Mesenchymal stem cell (in vitro differentiated cells and primary cell): Measurements from ENCODE around the gene OAS3.
A peak's percentile ranks its signal among the peaks of the same experiment; 100 is the strongest.

Experiments used
- DNase-seq: peaks from one replicate; pipeline ENCODE4 v3.0.0-alpha.2; 2013
- H2AFZ ChIP-seq: one replicate; pipeline ENCODE4 v1.6.1; 2013; ENCODE audit warnings: low read depth, mild to moderate bottlenecking, control low read depth, inconsistent platforms, low read length, moderate library complexity
- H2AK5ac ChIP-seq: 2 replicates; pipeline ENCODE4 v1.6.1; 2013; ENCODE audit warnings: low read length, moderate library complexity, mild to moderate bottlenecking, inconsistent platforms; ENCODE audit not compliant: severe bottlenecking
- H2BK120ac ChIP-seq: one replicate; pipeline ENCODE4 v1.6.1; 2013; ENCODE audit warnings: low read depth, mild to moderate bottlenecking, inconsistent platforms, low read length, moderate library complexity
- H2BK12ac ChIP-seq, 2 experiments: one replicate each; pipeline ENCODE4 v1.6.1; 2013; ENCODE audit warnings: inconsistent platforms in 2 of 2, low read length in 2 of 2, mild to moderate bottlenecking in 2 of 2, moderate library complexity in 2 of 2, control low read depth in 1 of 2
- H2BK15ac ChIP-seq: one replicate; pipeline ENCODE4 v1.6.1; 2013; ENCODE audit warnings: mild to moderate bottlenecking, low read depth, inconsistent platforms; ENCODE audit not compliant: poor library complexity, severe bottlenecking
- H2BK5ac ChIP-seq: 2 replicates; pipeline ENCODE4 v1.6.1; 2013; ENCODE audit warnings: low read depth, mild to moderate bottlenecking, low read length, control low read depth, inconsistent platforms; ENCODE audit not compliant: poor library complexity, severe bottlenecking
- H3K14ac ChIP-seq, 2 experiments: one replicate each; pipeline ENCODE4 v1.6.1; 2013; ENCODE audit warnings: inconsistent platforms in 2 of 2, low read length in 2 of 2, control low read depth in 1 of 2, mild to moderate bottlenecking in 1 of 2, moderate library complexity in 1 of 2
- H3K18ac ChIP-seq, 2 experiments: one replicate each; pipeline ENCODE4 v1.6.1; 2013; ENCODE audit warnings: inconsistent platforms in 2 of 2, low read length in 2 of 2, control low read depth in 1 of 2, low read depth in 1 of 2, mild to moderate bottlenecking in 1 of 2
- H3K23ac ChIP-seq, 2 experiments: one replicate each; pipeline ENCODE4 v1.6.1; 2013; ENCODE audit warnings: inconsistent platforms in 2 of 2, low read length in 2 of 2, mild to moderate bottlenecking in 2 of 2, moderate library complexity in 2 of 2, control low read depth in 1 of 2
- H3K27ac ChIP-seq: 2 replicates; pipeline ENCODE4 v1.5.1; 2013; ENCODE audit warnings: mild to moderate bottlenecking, moderate library complexity, low read length, control low read depth, inconsistent platforms; ENCODE audit not compliant: poor library complexity, severe bottlenecking
- H3K27me3 ChIP-seq, 2 experiments: 2 replicates each; pipeline versions ENCODE4 v1.6.1 to v1.7.0; 2013; ENCODE audit warnings: low read length in 2 of 2, mild to moderate bottlenecking in 2 of 2, moderate library complexity in 2 of 2, control low read depth in 1 of 2, inconsistent platforms in 1 of 2; ENCODE audit not compliant: control insufficient read depth in 1 of 2, insufficient read depth in 1 of 2
- H3K36me3 ChIP-seq, 2 experiments: 2 replicates each; pipeline versions ENCODE4 v1.6.1 to v1.7.0; 2013; ENCODE audit warnings: low read length in 2 of 2, control low read depth in 1 of 2, inconsistent platforms in 1 of 2, low read depth in 1 of 2, mild to moderate bottlenecking in 1 of 2; ENCODE audit not compliant: insufficient read depth in 2 of 2, control insufficient read depth in 1 of 2
- H3K4ac ChIP-seq, 2 experiments: one replicate each; pipeline ENCODE4 v1.6.1; 2013; ENCODE audit warnings: inconsistent platforms in 2 of 2, low read length in 2 of 2, mild to moderate bottlenecking in 2 of 2, moderate library complexity in 2 of 2, control low read depth in 1 of 2, low read depth in 1 of 2
- H3K4me1 ChIP-seq: 2 replicates; pipeline ENCODE4 v1.6.1; 2013; ENCODE audit warnings: low read depth, low read length, control low read depth; ENCODE audit not compliant: control insufficient read depth, insufficient read depth
- H3K4me2 ChIP-seq: 2 replicates; pipeline ENCODE4 v1.6.1; 2013; ENCODE audit warnings: low read length, mild to moderate bottlenecking, inconsistent platforms; ENCODE audit not compliant: poor library complexity, severe bottlenecking
- H3K4me3 ChIP-seq, 2 experiments: 2 replicates each; pipeline versions ENCODE4 v1.5.1 to v1.7.0; 2013; ENCODE audit warnings: low read length in 2 of 2, mild to moderate bottlenecking in 2 of 2, control low read depth in 1 of 2, low read depth in 1 of 2; ENCODE audit not compliant: insufficient read depth in 1 of 2
- H3K79me1 ChIP-seq: replicated peaks from 2 replicates; pipeline ENCODE4 v1.6.1; 2013; ENCODE audit warnings: mild to moderate bottlenecking, control low read depth, low read length, inconsistent platforms; ENCODE audit not compliant: poor library complexity, severe bottlenecking
- H3K9ac ChIP-seq: 2 replicates; pipeline ENCODE4 v1.7.0; 2013; ENCODE audit warnings: mild to moderate bottlenecking, low read length, moderate library complexity
- H3K9me3 ChIP-seq: 2 replicates; pipeline ENCODE4 v1.7.0; 2013; ENCODE audit warnings: mild to moderate bottlenecking, low read length; ENCODE audit not compliant: control insufficient read depth
- H4K8ac ChIP-seq: one replicate; pipeline ENCODE4 v1.6.1; 2013; ENCODE audit warnings: inconsistent platforms, mild to moderate bottlenecking, low read length, moderate library complexity
- H4K91ac ChIP-seq: one replicate; pipeline ENCODE4 v1.6.1; 2013; ENCODE audit warnings: mild to moderate bottlenecking, low read length, inconsistent platforms
- WGBS: methylation state at CpG from one replicate; pipeline ENCODE4 v1.1.7; 2013; ENCODE audit warnings: mixed read lengths; 5-methylcytosine and 5-hydroxymethylcytosine counted together

The OAS3 gene

GRCh38 chr12:112930350-112930749, 7.9 kb upstream of the OAS3 start:
- Histone ChIP-seq H3K36me3 (no peaks in the 10 kb centered on the region), H2BK120ac (no peak overlapping the region), H3K9ac (no peak overlapping the region), H2AFZ (no peak overlapping the region), H3K27ac (no peak overlapping the region), H3K4me1 (peaks cover under 1% of the 10 kb centered on the region), H3K4ac (no peak overlapping the region), H2AK5ac (no peak overlapping the region), H4K91ac (no peak overlapping the region), H2BK12ac (no peak overlapping the region), H2BK5ac (no peak overlapping the region), H3K9me3 (no peaks in the 10 kb centered on the region), H3K4me3 (no peak overlapping the region), H3K27me3 (no peaks in the 10 kb centered on the region), H3K79me1 (no peaks in the 10 kb centered on the region), H3K18ac (no peak overlapping the region), H2BK15ac (no peak overlapping the region), H3K4me2 (no peak overlapping the region), H3K23ac (no peak overlapping the region), H3K14ac (peak overlapping the region in 1 of 2 experiments; percentile 3), H4K8ac (no peak overlapping the region)
- no peak for DNase-seq
- WGBS = 92% methylated on average over 2 of the region's 2 CpGs

- H3K4me1 ChIP-seq = no peaks in the 10 kb centered on the region
- H3K27me3 ChIP-seq = no peaks in the 10 kb centered on the region
- H3K14ac ChIP-seq = no peak overlapping the region
- no peaks in the 10 kb centered on the region for H3K36me3 ChIP-seq
- H4K91ac ChIP-seq = no peak overlapping the region
- H3K4ac ChIP-seq = no peak overlapping the region
- no peak overlapping the region for H3K4me3 ChIP-seq
- H4K8ac ChIP-seq = no peak overlapping the region
- H3K79me1 ChIP-seq = no peaks in the 10 kb centered on the region
- H2BK120ac ChIP-seq = no peak overlapping the region
- no peak overlapping the region for H2BK5ac ChIP-seq
- no peak overlapping the region for H3K4me2 ChIP-seq
- DNase-seq = no peak
- no peak overlapping the region for H2AFZ ChIP-seq
- no peak overlapping the region for H3K9ac ChIP-seq
- no peak overlapping the region for H3K27ac ChIP-seq
- no peak overlapping the region for H2BK12ac ChIP-seq
- no peak overlapping the region for H2AK5ac ChIP-seq
- H3K23ac ChIP-seq = no peak overlapping the region
- no peak overlapping the region for H2BK15ac ChIP-seq
- no peak overlapping the region for H3K18ac ChIP-seq
- H3K9me3 ChIP-seq = no peaks in the 10 kb centered on the region
- 33% methylated on average over 6 of the region's 6 CpGs for WGBS
Observed at GRCh38 chr12:112932485-112933128, 5.7 kb upstream of the OAS3 start.

- no peak overlapping the region for H3K14ac ChIP-seq
- no peak overlapping the region for H3K23ac ChIP-seq
- H3K4me3 ChIP-seq = no peak overlapping the region
- no peak overlapping the region for H3K4me2 ChIP-seq
- no peak overlapping the region for H2AFZ ChIP-seq
- H3K9ac ChIP-seq = no peak overlapping the region
- H3K36me3 ChIP-seq = no peaks in the 10 kb centered on the region
- H2BK15ac ChIP-seq = no peak overlapping the region
- H3K27ac ChIP-seq = no peak overlapping the region
- no peak overlapping the region for H3K18ac ChIP-seq
- H3K4me1 ChIP-seq = no peaks in the 10 kb centered on the region
- no peak overlapping the region for H2AK5ac ChIP-seq
- no peaks in the 10 kb centered on the region for H3K79me1 ChIP-seq
- DNase-seq = no peak
- no peak overlapping the region for H2BK120ac ChIP-seq
- H2BK5ac ChIP-seq = no peak overlapping the region
- no peak overlapping the region for H4K91ac ChIP-seq
- no peak overlapping the region for H2BK12ac ChIP-seq
- WGBS = 90% methylated on average over 2 of the region's 2 CpGs
- H3K4ac ChIP-seq = no peak overlapping the region
- no peak overlapping the region for H4K8ac ChIP-seq
- no peaks in the 10 kb centered on the region for H3K9me3 ChIP-seq
- H3K27me3 ChIP-seq = no peaks in the 10 kb centered on the region
Observed at GRCh38 chr12:112933129-112933505, 5.2 kb upstream of the OAS3 start.

DNA sequence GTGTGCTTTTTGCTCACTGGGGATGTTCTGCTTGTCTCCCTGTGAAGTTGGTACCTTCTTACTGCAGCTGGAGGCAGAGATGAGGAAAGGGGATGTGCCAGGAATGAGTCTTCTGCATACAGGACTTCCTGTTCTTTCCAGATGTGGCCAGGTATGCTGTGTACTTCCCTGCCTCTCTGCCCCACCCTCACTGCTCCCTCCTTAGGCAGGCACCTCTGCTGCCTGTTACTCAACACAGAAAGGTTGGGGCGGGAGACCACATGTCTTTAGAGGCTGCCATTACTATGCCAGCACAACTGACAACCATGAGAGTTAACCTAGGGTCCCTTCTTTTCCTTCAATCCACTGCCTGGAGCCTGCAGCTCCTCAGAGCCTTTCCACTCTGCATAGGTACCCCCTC, 2.0 kb upstream of the OAS3 start:
- Histone ChIP-seq H4K8ac (no peak overlapping the region), H3K4ac (no peak overlapping the region), H3K4me2 (no peak overlapping the region), H2BK5ac (no peak overlapping the region), H2AFZ (no peak overlapping the region), H3K14ac (no peak overlapping the region), H2BK15ac (no peak overlapping the region), H3K4me1 (peaks cover 7% of the 10 kb centered on the region), H3K27me3 (no peaks in the 10 kb centered on the region), H3K23ac (no peak overlapping the region), H3K18ac (no peak overlapping the region), H3K79me1 (peaks cover 6% of the 10 kb centered on the region), H3K4me3 (no peak overlapping the region), H2BK120ac (no peak overlapping the region), H3K9ac (no peak overlapping the region), H2BK12ac (no peak overlapping the region), H3K27ac (no peak overlapping the region), H2AK5ac (no peak overlapping the region), H3K9me3 (no peaks in the 10 kb centered on the region), H3K36me3 (no peaks in the 10 kb centered on the region), H4K91ac (no peak overlapping the region)
- DNase-seq = no peak
- 80% methylated on average over 1 of the region's 1 CpG for WGBS
